ENCODE measurements around the gene PRMT2.

- TF ChIP-seq FOXM1 (IDR thresholded peaks at IDR 0.05; ENCODE audit: borderline replicate concordance, low read depth) (no peak), YY1 (IDR thresholded peaks at IDR 0.05; ENCODE audit: low read depth) (no peak), ZBTB7A (IDR thresholded peaks at IDR 0.05; ENCODE audit: low read depth) (no peak), EP300 (IDR thresholded peaks at IDR 0.05; ENCODE audit: borderline replicate concordance) (no peak), CEBPB (IDR thresholded peaks at IDR 0.05) (no peak), CREB1 (IDR thresholded peaks at IDR 0.05; ENCODE audit: low read depth) (no peak), NFIC (IDR thresholded peaks at IDR 0.05) (no peak), MAX (IDR thresholded peaks at IDR 0.05) (no peak), EGR1 (IDR thresholded peaks at IDR 0.05) (no peak), TEAD4 (IDR thresholded peaks at IDR 0.05) (no peak), RAD21 (IDR thresholded peaks at IDR 0.05; ENCODE audit: low read depth) (no peak), TAF1 (IDR thresholded peaks at IDR 0.05; ENCODE audit: low read depth) (no peak)
- TF ChIP-seq, protein P1, sequence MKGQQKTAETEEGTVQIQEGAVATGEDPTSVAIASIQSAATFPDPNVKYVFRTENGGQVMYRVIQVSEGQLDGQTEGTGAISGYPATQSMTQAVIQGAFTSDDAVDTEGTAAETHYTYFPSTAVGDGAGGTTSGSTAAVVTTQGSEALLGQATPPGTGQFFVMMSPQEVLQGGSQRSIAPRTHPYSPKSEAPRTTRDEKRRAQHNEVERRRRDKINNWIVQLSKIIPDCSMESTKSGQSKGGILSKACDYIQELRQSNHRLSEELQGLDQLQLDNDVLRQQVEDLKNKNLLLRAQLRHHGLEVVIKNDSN (IDR thresholded peaks at IDR 0.05), result no peak
- TF ChIP-seq, protein P2, sequence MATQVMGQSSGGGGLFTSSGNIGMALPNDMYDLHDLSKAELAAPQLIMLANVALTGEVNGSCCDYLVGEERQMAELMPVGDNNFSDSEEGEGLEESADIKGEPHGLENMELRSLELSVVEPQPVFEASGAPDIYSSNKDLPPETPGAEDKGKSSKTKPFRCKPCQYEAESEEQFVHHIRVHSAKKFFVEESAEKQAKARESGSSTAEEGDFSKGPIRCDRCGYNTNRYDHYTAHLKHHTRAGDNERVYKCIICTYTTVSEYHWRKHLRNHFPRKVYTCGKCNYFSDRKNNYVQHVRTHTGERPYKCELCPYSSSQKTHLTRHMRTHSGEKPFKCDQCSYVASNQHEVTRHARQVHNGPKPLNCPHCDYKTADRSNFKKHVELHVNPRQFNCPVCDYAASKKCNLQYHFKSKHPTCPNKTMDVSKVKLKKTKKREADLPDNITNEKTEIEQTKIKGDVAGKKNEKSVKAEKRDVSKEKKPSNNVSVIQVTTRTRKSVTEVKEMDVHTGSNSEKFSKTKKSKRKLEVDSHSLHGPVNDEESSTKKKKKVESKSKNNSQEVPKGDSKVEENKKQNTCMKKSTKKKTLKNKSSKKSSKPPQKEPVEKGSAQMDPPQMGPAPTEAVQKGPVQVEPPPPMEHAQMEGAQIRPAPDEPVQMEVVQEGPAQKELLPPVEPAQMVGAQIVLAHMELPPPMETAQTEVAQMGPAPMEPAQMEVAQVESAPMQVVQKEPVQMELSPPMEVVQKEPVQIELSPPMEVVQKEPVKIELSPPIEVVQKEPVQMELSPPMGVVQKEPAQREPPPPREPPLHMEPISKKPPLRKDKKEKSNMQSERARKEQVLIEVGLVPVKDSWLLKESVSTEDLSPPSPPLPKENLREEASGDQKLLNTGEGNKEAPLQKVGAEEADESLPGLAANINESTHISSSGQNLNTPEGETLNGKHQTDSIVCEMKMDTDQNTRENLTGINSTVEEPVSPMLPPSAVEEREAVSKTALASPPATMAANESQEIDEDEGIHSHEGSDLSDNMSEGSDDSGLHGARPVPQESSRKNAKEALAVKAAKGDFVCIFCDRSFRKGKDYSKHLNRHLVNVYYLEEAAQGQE (IDR thresholded peaks at IDR 0.05; ENCODE audit: low read depth), result no peak
Measured at GRCh38 chr21:46641656-46642055, 6.2 kb downstream of the PRMT2 start.
